GM18907 (cell line): ENCODE results near the gene FMO5.
"Not testable (repeated sequence)": the region's sequence is repeated elsewhere in the genome, so short reads cannot be mapped to it uniquely, and the experiment has no call there.

Source experiments
- ATAC-seq: cut with Tn5 transposase; IDR thresholded peaks from one replicate; pipeline ENCODE4 v1.9.1; 2021; ENCODE audit warnings: mild to moderate bottlenecking, moderate library complexity; ENCODE audit not compliant: unreplicated experiment

The FMO5 gene

DNA sequence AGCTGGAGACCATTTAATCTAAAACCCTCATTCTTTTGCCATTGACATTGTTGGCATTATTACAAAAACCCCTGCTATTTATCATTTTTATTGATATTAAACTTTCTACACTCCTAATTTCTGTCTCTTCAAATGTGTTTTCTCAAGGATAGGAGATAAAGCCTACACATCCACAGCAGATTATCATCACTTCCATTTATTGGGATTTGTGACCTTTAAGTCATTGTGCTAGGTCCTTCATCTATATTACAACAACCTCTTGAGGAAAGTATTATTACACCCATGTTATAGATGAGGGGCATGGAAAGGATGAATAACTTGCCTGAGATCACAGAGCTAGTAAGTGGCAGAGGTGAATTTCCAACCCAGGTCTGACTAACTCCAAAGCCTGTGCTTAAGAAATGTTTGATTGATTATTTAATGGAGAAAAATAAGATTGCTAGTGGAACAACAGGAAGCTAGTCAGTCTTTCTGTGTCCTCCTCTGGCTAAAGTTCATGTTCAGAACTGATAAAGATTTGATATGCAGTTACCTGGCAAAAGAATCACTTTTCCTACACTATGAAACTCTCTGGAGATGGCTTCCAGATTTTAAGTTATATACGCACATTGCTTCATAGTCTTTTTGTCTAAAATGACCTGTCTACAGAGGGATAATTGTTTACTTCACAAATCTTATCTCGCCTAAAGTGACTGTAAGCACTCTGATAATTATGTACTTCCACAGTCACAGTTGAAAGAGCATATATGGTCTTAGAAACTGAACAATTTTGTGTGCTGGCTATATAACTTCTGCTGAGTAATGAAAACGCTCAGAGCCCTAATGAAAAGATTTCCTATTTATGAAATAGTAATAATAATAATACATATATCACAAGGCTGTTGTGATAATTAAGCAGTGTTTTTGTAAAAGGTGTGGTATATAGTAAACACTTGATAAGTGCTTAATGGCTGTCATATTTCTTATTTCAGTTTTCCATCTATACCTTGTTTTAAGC lies 15.0 kb downstream of the FMO5 start:
- ATAC-seq: no peak

DNA sequence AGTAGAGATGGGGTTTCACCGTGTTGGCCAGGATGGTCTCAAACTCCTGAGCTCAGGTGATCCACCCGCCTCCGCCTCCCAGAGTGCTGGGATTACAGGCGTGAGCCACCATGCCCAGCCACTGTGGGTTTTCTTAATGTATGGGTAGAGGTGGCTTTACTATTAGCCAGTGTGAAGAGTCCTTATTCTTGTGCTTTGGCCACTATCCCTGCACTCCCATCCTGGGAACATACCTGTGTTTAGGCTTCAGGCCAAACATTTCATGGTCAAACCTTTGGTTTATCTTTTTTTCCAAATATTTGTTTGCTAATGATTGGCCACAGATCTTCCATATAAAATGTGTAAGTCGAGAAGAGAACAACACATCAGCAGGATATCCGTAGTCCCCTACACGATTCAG lies 16.5 kb downstream of the FMO5 start:
- ATAC-seq: no peak

DNA sequence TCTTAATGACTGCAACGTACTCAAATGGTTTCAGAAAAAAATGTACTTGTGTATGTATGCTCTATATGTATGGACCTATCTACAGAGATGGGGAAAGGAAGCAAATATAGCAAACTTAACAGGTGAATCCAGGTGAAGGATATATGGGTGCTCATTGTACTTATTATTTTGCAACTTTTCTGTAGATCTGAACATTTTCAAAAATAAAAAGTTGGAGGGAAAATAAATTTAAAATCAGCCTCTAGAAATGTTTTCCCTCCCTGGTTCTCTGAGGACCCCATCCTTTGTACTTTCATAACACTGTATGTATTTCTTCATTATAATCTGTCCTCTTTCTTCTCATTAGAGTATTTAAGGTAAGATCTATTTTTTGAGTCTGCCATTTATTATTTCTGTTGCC lies 17.9 kb downstream of the FMO5 start:
- ATAC-seq: no peak

- no peak for ATAC-seq
Observed at GRCh38 chr1:147204080-147204479, 21.1 kb downstream of the FMO5 start.

GRCh38 chr1:147202576-147202975 lies 22.6 kb downstream of the FMO5 start:
- no peak for ATAC-seq

DNA sequence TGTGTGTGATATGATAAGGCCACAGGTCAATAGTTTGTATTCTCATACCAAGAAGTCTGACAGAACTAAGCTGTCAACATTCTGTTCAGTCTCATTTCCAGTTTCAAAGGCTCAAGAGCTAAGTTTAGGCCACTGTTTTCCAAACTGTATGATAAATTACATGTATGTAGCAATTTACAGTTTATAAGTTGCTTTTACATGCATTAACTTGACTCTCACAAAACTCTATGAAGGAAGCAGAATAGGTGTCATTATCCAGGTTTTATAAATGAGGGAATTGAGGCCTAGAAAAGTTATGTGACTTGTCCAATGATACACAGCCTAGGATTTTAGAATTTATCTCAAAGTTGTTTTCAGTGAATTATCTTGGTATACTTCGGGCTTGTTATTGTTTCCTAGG lies 23.4 kb downstream of the FMO5 start:
- ATAC-seq: no peak

GRCh38 chr1:147201276-147201675 lies 23.9 kb downstream of the FMO5 start:
- ATAC-seq: no peak

DNA sequence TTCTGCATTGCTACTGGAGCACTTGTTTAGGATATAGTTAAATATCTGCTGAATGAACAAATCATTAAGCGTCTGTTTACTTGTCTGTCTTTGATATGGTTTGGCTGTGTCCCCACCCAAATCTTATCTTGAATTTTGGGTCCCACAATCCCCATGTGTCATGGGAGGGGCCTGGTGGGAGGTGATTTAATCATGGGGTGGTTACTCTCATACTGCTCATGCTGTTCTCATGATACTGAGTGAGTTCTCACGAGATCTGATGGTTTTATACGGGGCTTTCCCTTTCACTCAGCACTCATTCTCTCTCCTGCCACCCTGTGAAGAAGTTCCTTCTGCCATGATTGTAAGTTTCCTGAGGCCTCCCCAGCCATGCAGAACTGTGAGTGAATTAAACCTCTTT lies 27.8 kb downstream of the FMO5 start:
- not testable (repeated sequence) for ATAC-seq

DNA sequence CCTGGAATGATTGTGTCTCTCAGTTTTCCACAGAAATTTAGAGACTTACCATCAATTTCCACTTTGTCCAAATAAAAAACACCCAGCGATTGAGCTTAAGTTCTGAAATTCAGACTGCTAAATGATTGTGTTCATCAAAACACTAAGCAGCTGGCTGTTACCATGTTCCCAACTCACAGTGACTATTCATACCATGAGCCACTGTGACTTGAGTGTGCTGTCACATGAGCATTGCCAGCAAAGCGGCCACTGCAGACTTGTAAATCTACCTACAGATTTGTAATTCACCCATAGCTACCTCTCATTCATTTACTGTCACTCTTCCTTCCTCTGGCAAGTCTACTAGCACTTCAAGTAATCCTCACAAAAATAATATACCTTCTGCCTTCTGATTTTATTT lies 35.6 kb downstream of the FMO5 start:
- no peak for ATAC-seq

GRCh38 chr1:147185432-147185831 lies 39.7 kb downstream of the FMO5 start:
- ATAC-seq: no peak

- ATAC-seq: no peak
Observed at GRCh38 chr1:147177611-147178380, 47.3 kb downstream of the FMO5 start.

GRCh38 chr1:147172168-147173016 lies 52.7 kb downstream of the FMO5 start, which contains the start of gene PRKAB2:
Gene PRKAB2, minus strand, starts transcription at chr1:147172470. Its CDS starts 326 bp downstream, at chr1:147172144.
- ATAC-seq: peak; percentile 91

GRCh38 chr1:147171399-147172167 lies 53.6 kb downstream of the FMO5 start:
- ATAC-seq: no peak

- no peak for ATAC-seq
Observed at GRCh38 chr1:147169840-147170674, 55.1 kb downstream of the FMO5 start.

- no peak for ATAC-seq
Observed at GRCh38 chr1:147169171-147169570, 56.0 kb downstream of the FMO5 start.

DNA sequence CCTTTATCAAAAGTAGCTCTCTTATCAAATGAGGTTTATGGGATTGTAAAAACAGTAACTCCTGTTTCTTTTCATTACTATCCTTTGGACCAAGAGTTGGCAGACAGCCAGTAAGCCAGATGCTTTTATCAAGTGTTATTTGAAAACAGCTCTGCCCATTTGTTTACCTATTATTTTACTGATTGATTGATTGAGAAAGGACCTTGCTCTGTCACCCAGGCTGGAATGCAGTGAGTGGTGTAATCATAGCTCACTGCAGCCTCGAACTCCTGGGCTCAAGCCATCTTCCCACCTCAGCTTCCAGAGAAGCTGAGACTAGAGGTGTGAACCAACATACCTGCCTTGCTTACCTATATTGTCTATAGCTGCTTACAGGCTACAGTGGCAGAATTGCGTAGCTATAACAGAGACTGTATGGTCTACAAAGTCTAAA lies 56.5 kb downstream of the FMO5 start:
- no peak for ATAC-seq

- ATAC-seq: no peak
Observed at GRCh38 chr1:147167365-147167764, 57.8 kb downstream of the FMO5 start.

DNA sequence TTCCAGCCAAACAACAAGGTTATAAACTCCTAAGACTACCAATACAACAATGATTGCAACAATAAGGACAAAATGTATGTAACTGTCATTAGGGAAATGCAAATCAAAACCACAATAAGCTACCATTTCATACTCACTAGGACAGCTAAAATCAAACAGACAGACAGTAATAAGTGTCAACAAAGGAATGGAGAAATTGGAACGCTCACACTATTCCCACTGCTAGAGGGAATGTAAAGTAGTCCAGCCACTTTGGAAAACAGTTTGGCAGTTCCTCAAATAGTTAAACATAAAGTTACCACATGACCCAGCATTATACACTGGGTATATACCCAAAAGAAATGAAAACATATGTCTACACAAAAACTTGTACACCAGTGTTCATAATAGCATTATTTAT lies 62.1 kb downstream of the FMO5 start:
- ATAC-seq: no peak

GRCh38 chr1:147162093-147162492 lies 63.0 kb downstream of the FMO5 start:
- ATAC-seq: no peak
